GM18858 (cell line): ENCODE data around the gene MGAT5B.

ENCODE experiments used
- ATAC-seq: cut with Tn5 transposase; IDR thresholded peaks from one replicate; pipeline ENCODE4 v1.9.1; 2021; ENCODE audit not compliant: unreplicated experiment

The MGAT5B gene

GRCh38 chr17:76878568-76878967, 10.4 kb downstream of the MGAT5B start:
- no peak for ATAC-seq

DNA sequence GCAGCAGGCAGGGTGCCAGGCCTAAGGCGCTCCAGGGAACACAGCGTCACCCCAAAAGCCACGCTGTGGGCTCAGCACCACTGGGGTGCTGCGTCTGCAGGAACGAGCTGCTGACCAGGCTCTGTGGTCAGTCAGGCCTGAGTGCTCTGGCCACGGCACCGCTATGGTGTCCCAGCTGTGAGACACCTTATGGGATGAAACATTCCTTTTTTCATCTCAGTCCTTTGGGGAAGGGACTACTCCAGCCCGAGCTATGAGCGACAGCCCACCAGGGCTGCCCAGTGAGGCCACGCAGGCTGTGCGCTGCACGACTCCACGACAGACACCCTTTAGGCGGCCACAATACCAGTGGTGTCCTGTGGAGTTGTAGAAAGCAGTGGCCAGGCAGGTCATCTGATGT, 11.1 kb downstream of the MGAT5B start:
- no peak for ATAC-seq

GRCh38 chr17:76879691-76880090, 11.5 kb downstream of the MGAT5B start:
- ATAC-seq, result no peak

- ATAC-seq, result no peak
Measured at GRCh38 chr17:76880268-76880667, 12.1 kb downstream of the MGAT5B start.

GRCh38 chr17:76880971-76881370, 12.8 kb downstream of the MGAT5B start:
- no peak for ATAC-seq

DNA sequence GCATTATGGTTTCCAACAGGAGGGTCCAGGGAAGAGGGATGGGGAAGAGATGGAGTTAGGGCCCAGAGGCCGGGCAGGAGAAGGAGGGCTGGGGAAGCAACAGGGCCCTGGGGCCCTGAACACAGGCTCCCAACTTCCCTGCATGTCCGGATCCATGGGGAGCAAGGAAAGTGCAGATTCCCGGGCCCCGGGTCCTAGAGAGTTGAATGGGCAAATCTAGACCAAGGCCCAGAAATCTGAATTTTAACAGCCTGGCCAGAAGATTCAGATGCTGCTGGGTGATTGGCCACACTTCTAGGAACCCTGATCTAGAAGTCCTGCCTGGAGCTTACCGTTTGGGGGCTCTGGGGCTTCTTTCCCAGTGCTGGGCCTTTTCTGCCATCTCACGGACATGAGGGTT, 13.2 kb downstream of the MGAT5B start:
- ATAC-seq, result no peak

GRCh38 chr17:76881966-76882365, 13.8 kb downstream of the MGAT5B start:
- ATAC-seq, result no peak

GRCh38 chr17:76883744-76884525, 15.7 kb downstream of the MGAT5B start:
- no peak for ATAC-seq

GRCh38 chr17:76884995-76885893, 17.0 kb downstream of the MGAT5B start:
- ATAC-seq, result no peak

GRCh38 chr17:76885894-76886290, 17.7 kb downstream of the MGAT5B start:
- ATAC-seq, result no peak

GRCh38 chr17:76886395-76886794, 18.2 kb downstream of the MGAT5B start:
- ATAC-seq, result no peak

GRCh38 chr17:76887802-76888201, 19.6 kb downstream of the MGAT5B start:
- no peak for ATAC-seq

GRCh38 chr17:76888661-76889060, 20.5 kb downstream of the MGAT5B start:
- ATAC-seq, result no peak

GRCh38 chr17:76889323-76889722, 21.1 kb downstream of the MGAT5B start:
- ATAC-seq, result no peak

DNA sequence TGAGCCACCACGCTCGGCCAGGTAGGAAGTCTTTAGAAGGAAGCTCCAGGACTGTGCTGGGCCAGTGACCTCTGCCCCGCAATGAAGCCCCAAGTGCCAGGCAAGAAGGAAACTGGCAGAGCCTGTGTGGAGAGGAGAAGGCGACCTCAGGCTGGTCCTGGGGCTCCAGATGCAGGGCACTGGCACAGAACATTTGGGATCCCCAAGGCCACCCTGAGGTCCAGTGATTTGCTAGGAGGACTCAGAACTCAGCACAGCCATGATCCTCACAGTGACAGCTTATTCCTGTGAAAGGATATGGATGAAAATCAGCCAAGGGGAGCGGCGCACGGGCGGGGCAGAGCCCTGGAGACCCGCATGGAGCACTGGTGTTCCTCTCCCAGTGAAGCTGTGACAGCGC, 24.1 kb downstream of the MGAT5B start:
- ATAC-seq, result no peak

DNA sequence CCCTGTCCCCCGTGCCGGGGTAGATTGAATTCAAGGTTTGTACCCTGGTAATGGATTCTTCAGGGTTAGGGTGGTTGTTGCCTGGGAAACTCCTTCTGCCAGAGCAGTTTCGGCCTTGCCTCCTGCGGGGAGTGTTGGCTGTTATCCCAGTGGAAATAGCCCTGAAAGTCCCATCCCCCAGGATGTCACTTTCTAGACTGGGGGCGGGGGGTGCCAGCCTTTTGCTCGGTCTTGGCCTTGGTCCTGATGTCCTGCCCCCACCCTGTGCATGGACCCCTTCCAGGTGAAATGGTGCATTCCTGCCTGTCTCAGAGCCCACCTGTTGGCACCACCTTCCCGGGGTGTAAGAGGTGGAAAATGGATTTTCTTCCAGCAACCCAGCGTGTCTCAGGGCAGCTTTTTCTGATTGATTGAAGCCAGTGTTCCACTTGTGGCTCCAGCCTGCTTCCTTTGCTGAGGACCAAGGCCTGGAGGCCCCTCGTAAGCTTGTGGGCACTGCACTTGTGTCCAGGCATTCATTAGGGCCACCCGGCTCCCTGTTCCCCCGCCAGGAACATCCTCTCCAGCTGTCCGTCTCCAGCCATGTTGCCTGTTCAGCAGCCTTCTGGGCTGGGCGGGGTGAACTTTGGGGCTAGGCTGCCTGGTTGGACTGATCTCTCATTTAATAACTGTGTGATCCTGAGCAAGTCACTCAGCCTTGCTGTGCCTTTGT, 25.6 kb downstream of the MGAT5B start:
- no peak for ATAC-seq

- no peak for ATAC-seq
Measured at GRCh38 chr17:76894842-76895241, 26.6 kb downstream of the MGAT5B start.

DNA sequence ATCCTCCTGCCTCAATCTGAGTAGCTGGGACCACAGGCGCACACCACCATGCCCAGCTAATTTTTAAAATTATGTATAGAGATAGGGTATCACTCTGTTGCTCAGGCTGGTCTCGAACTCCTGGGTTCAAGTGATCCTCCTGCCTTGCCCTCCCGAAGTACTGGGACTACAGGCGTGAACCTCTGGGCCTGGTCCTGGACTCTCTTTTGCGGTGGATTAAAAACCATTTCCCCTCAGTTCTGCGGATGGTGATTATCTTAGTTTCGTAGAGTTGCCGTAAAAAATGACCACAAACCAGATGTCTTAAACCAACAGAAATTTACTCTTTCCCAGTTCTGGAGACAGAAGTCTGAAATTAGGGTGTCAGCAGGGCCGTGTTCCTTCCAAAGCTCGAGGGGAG, 28.8 kb downstream of the MGAT5B start:
- no peak for ATAC-seq

GRCh38 chr17:76899414-76899813, 31.2 kb downstream of the MGAT5B start:
- no peak for ATAC-seq

DNA sequence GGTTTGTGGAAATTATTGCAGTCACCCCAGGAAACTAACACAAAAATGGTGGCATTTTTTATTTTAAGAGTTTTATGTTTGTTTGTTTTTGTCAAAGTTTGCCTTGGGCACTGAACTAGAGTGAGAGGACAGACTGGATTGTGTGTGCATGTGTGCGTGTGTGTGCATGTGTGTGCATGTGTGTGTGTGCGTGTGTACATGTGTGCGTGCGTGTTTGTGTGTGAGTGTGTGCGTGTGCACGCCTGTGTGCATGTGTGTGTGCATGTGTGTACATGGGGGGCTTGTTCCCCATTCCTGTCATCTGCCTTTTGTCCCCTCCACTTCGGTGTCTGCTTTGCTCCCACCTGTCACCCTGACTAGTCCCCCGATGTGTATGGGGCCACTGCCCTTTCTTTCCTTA, 32.5 kb downstream of the MGAT5B start:
- no peak for ATAC-seq

DNA sequence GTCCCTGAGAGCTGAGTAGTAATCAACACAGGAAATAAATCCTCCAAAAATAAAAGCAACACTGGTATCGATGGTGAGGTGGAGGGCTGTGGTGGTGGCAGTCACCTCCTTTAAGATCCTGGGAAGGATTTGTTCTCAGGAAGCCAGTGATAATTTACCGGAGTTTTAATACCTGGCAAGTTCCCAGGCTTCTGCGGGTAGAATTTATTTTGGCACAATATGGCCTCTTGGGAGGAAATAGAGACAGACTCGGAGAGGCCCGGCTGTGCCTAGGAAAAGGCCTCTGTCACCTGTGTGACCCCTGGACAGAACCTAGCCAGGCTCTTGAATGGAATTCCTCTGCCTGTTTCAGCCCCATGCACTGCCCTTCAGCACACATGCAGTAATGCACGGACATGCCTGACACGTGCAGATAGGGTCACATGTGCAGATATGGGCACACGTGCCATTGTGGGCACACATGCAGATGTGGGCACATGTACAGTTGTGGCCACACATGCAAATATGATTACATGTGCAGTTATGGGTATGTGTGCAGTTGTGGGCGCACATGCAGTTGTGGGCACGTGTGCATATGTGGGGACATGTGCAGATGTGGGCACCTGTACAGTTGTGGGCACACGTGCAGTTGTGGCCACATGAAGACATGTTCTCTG, 33.5 kb downstream of the MGAT5B start:
- no peak for ATAC-seq
